AG09319 (cell line): Measurements from ENCODE around the gene NCAPD3.
"Not testable (repeated sequence)": the region's sequence is repeated elsewhere in the genome, so short reads cannot be mapped to it uniquely, and the experiment has no call there.

Experiments used
- DNase-seq: peaks from one replicate; pipeline ENCODE4 v3.0.0-alpha.2; 2010; ENCODE audit warnings: low read depth; ENCODE audit errors: extremely low read depth
- TF ChIP-seq, protein P1 (sequence below): IDR thresholded peaks from 2 replicates; pipeline ENCODE4 v1.5.1; 2011; ENCODE audit warnings: low read depth, mild to moderate bottlenecking, inconsistent platforms, low read length, moderate library complexity

NCAPD3 gene

DNA sequence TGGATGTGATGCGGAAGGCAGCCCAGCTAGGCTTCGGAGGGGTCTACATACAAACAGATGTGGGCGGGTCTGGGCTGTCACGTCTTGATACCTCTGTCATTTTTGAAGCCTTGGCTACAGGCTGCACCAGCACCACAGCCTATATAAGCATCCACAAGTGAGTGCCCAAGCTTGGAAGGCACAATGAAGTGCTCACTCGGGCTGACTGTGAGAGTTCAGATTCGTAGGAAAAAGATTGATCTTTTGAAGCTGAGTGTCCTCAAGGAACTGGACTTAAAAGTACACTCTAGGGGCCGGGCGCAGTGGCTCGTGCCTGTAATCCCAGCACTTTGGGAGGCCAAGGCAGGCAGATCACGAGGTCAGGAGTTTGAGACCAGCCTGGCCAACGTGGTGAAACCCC lies 33.3 kb upstream of the NCAPD3 start:
- no peak for DNase-seq

DNA sequence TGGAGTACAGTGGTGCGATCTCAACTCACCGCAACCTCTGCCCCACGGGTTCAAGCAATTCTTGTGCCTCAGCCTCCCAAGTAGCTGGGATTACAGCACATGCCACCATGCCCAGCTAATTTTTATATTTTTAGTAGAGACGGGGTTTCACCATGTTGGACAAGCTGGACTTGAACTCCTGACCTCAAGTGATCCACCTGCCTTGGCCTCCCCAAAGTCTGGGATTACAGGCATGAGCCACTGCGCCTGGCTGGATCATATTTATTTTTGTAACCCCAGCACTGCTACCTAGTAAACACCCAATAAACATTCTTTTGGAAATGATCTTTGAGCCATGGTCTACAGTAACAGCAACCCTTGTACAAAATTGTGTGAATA lies 31.4 kb upstream of the NCAPD3 start:
- not testable (repeated sequence) for DNase-seq

More for the DNA sequence above, 33.3 kb upstream of the NCAPD3 start:
- TF ChIP-seq, protein P1, sequence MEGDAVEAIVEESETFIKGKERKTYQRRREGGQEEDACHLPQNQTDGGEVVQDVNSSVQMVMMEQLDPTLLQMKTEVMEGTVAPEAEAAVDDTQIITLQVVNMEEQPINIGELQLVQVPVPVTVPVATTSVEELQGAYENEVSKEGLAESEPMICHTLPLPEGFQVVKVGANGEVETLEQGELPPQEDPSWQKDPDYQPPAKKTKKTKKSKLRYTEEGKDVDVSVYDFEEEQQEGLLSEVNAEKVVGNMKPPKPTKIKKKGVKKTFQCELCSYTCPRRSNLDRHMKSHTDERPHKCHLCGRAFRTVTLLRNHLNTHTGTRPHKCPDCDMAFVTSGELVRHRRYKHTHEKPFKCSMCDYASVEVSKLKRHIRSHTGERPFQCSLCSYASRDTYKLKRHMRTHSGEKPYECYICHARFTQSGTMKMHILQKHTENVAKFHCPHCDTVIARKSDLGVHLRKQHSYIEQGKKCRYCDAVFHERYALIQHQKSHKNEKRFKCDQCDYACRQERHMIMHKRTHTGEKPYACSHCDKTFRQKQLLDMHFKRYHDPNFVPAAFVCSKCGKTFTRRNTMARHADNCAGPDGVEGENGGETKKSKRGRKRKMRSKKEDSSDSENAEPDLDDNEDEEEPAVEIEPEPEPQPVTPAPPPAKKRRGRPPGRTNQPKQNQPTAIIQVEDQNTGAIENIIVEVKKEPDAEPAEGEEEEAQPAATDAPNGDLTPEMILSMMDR: no peak

DNA sequence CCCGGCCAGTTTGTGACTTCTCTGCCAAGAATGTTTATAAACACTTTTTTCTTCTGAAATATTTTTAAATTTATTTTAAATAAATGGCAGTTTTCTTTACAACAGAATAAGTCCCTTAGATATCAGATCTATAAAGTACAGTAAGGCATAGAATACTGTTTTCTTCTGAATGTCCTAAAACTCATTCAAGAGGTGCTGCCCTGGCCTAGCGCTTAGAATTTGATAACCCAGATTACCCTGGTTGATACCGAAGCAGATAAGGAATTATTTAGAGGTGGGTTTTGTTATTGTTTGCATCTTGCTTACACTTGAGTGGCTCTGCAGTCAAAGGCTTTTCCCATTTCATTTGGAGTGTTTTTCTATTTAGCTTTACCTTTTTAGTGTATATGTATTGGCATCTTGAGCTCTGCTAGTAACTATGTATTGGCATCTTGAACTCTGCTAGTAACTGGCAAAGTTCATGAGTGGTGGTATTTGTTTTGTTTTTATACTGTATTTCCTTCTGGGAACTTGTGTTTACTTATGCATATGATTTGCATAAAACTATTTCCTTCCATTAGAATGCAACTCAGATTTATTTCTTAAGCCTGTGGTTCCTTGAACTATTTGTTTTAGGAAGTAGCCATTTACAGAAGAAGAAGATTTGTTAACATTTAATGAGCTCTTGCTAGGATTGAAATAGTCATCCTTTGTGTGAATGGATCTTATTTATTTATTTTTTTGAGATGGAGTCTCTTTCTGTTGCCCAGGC lies 30.8 kb upstream of the NCAPD3 start:
- no peak for DNase-seq
- TF ChIP-seq, protein P1: no peak

DNA sequence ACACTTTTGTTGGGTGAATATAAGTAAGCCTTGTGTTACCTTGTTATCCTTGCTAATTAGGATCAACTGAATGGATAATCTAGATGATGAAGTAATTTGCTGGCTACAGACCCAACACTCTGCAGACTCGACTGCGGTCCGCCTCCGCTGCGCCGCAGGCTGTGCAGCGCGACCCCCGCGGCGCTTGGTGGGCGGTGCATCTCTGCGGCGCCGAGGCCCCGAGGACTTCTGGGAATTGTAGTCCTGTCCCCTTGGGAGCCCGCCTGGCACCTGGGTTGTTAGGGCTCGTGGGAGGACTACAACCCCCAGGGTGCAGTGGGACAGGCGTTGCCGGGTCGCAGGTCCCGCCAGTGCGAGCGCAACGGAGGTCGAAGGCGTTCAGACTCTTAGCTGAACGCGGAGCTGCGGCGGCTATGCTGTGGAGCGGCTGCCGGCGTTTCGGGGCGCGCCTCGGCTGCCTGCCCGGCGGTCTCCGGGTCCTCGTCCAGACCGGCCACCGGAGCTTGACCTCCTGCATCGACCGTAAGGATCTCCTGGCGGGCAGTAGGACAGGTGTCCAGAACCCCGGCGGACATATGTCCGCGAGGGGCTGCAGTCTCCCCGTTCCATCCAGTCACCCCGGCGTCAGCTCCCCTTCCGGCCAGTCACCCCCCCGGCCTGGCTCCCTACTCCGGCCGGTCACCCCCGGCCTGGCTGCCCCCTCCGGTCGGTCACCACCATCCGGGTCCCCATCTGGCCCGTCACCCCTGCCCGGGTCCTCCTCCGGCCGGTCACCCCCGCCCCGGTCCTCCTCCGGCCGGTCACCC lies 29.6 kb upstream of the NCAPD3 start, which contains the start of the genes ACAD8 and THYN1:
TSS of gene ACAD8 (plus strand) at position 381 of the 806 bp plus-strand sequence. CDS start at position 414, 33 bp downstream.
TSS of gene THYN1 (minus strand) at position 165 of the 806 bp plus-strand sequence. CDS start 470 bp downstream, outside the sequence.
- TF ChIP-seq, protein P1: peak; percentile 2; the same call in 1 of the 2 replicates

DNA sequence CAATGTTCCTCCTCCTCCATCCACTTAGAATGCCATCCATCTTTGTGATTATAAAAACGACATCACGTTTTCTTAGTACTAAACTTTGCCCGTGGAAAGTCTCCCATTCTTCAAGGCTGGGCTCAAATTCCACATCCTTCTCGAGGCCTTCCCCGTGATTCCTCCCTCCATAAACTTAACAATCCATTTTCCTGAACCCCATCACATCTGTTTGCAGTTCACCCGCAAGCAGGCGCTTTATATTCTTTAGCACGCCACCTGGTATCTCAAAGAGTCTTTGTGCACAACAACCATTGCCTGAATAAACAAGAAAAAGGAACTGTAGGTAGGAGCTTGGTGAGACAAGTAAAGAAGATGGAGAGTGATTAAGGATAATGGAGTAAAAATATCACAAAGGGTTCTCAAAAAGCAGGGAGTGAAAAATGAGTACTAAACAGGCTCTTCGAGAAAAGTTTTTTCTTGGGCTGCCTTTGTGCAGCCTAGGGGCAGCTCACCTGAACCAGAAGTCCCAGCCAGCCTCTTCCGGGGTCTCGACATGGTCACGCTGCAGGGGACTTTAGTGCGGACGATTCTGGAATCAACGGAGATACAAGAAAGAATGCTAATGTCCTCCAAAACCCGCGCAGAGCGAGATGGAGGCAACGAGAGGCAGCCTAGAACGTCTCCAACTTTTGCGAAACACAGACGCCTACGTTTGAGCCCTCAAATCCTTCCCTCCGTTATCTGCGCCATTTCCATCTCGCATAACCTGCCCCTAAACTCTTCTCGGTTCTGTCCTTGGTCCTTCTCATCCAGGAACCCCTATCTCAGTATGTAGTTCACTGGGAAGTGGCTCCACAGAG lies 28.8 kb upstream of the NCAPD3 start:
- no peak for DNase-seq
- TF ChIP-seq, protein P1: no peak

More for the DNA sequence above, 29.6 kb upstream of the NCAPD3 start, which contains the start of the genes ACAD8 and THYN1:
- DNase-seq: peak; percentile 87

DNA sequence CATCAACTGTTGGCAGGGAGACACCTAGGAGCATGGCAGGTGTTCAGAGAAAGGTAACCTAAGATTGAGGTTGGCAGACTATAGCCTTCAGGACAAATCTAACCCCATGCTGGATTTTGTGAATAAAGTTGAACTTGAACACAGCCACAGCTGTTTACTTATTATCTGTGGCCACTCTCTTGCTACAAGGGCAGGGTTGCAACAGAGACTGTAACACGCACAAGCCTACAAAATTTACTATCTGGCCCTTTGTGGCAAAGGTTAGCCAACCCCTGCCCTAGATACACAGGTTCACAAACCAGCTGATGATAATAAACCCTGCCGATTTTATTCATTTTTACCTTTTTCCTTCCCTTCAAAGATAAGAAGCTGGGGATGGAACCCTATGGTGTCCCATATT lies 26.9 kb upstream of the NCAPD3 start:
- TF ChIP-seq, protein P1: no peak
- no peak for DNase-seq

DNA sequence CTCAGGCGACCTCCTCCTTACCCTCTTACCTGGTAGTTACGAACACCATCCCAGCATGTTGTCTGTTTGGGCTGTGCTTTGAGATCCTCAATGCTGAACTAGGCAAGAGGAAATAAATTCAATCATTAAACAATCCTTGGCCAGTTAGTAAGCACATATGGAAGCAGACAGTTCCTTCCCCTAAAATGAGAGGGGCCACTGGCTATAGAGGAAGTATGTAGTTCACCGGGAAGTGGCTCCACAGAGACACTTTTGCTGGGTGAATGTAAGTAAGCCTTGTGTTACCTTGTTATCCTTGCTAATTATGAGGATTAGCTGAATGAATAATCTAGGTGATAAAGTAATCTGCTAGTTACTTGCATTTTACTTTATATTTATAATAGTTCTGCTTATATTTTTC lies 26.5 kb upstream of the NCAPD3 start:
- TF ChIP-seq, protein P1: no peak

More for the DNA sequence above, 26.5 kb upstream of the NCAPD3 start:
- no peak for DNase-seq
